ENCODE data around the gene DUSP7. TPM values are rescaled to one million over a fixed set of nuclear protein-coding genes. Genes with fewer than 3 reads are reported as not detected.

DUSP7 gene
- total and polyA plus RNA-seq, 2 donors (not counting 3 experiments of a cell fraction or from before 2014, with no cell fraction given): 29.2 to 37.7 TPM

GRCh38 chr3:52090933-52091468, 34.6 kb upstream of the DUSP7 start:
- Histone ChIP-seq H3K36me3 (ENCODE audit: control insufficient read depth in 2 of 2, extremely low read depth in 1 of 2, insufficient read depth in 2 of 2, low read length in 2 of 2) (no peaks in the 10 kb centered on the region), H2AFZ (ENCODE audit: low read depth, low read length) (no peak overlapping the region), H3K4me1 (ENCODE audit: control insufficient read depth, extremely low read depth, insufficient read depth, low read length) (peaks cover 58% of the 10 kb centered on the region), H3K9me3 (replicated peaks; ENCODE audit: control insufficient read depth, insufficient read depth, low read length) (no peaks in the 10 kb centered on the region), H3K4me2 (ENCODE audit: insufficient read depth, low read length) (no peak overlapping the region), H3K9ac (replicated peaks; ENCODE audit: extremely low read depth, insufficient read depth, low read length) (peak overlapping the region; percentile 71), H3K79me2 (ENCODE audit: control insufficient read depth, insufficient read depth, low read length) (no peaks in the 10 kb centered on the region), H3K9me1 (replicated peaks; ENCODE audit: control insufficient read depth, extremely low read depth, insufficient read depth, low read length) (no peaks in the 10 kb centered on the region), H3K27me3 (ENCODE audit: control insufficient read depth in 2 of 2, insufficient read depth in 2 of 2, low read length in 2 of 2) (no peaks in the 10 kb centered on the region), H3K4me3 (replicated peaks in 1 of 3; ENCODE audit: insufficient read depth in 1 of 3, low read depth in 1 of 3, low read length in 3 of 3) (no peak overlapping the region), H4K20me1 (replicated peaks; ENCODE audit: control insufficient read depth, extremely low read depth, insufficient read depth, low read length) (no peaks in the 10 kb centered on the region), H3K27ac (ENCODE audit: insufficient read depth, low read depth, low read length) (peak overlapping the region; percentile 96)
- ChIA-PET POLR2A (no interaction called here), CTCF (interaction anchor here (0.9 to 1.7 kb wide), 5 partner anchors 14 to 89 kb away, joined by 3 to 6 read pairs (median 3); no protein-coding TSS in a partner anchor)
- DNase-seq (ENCODE audit: low read depth, low spot score) (no peak), FAIRE-seq (no peak)
- TF ChIP-seq, protein P1, sequence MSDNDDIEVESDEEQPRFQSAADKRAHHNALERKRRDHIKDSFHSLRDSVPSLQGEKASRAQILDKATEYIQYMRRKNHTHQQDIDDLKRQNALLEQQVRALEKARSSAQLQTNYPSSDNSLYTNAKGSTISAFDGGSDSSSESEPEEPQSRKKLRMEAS (IDR thresholded peaks at IDR 0.05; ENCODE audit: insufficient read depth, insufficient read length): no peak
- no peak for TF ChIP-seq JUN (IDR thresholded peaks at IDR 0.05; ENCODE audit: borderline replicate concordance, insufficient read depth, insufficient read length, low read depth)
- no peak for TF ChIP-seq EZH2 (IDR thresholded peaks at IDR 0.05; ENCODE audit: borderline replicate concordance, low read depth, low read length, severe bottlenecking)
- TF ChIP-seq CTCF (IDR thresholded peaks at IDR 0.05; ENCODE audit: extremely low read depth in 1 of 2, insufficient read depth in 1 of 2, low read depth in 1 of 2, low read length in 2 of 2): no peak
- no peak for TF ChIP-seq POLR2AphosphoS5 (IDR thresholded peaks at IDR 0.05; ENCODE audit: insufficient read depth, low read depth, low read length)
- no peak for TF ChIP-seq FOS (IDR thresholded peaks at IDR 0.05; ENCODE audit: borderline replicate concordance, insufficient read depth, low read length)
- TF ChIP-seq MYC (IDR thresholded peaks at IDR 0.05; ENCODE audit: low read depth, low read length): no peak
- TF ChIP-seq POLR2A (IDR thresholded peaks at IDR 0.05; ENCODE audit: low read depth, low read length): no peak
- intact Hi-C loops (cut with micrococcal nuclease) (loop anchor here (1.0 to 2.0 kb wide), 2 partner anchors 30 to 34 kb away; no protein-coding TSS in a partner anchor), dilution Hi-C loops (cut with MboI; ENCODE audit: extremely low pct_ligation_motif_present, low sequenced_read_pairs) (no loop called here)
- no TSS peak for BruUV-seq (replicated peaks)
